Stimulated activated naive B cell treated with anti-CD40 and anti-IgM and Interleukin-4, amounts not matched to agents 10 μg/mL and 1 μg/mL and 100 μg/mL, for 72 hours (primary cell): ENCODE results near the gene COX10.
A peak's percentile ranks its signal among the peaks of the same experiment; 100 is the strongest.
"Not testable (repeated sequence)": the region's sequence is repeated elsewhere in the genome, so short reads cannot be mapped to it uniquely, and the experiment has no call there.

ENCODE experiments used
- ATAC-seq, 2 donors: fragments of 150-1000 bp; cut with Tn5 transposase; replicated peaks; 2 replicates each; pipeline ENCODE4 v1.10.0; 2021; ENCODE audit warnings: moderate library complexity in 1 of 2
- DNase-seq: peaks from one replicate; pipeline ENCODE4 v3.0.0; 2021
- H3K27ac Mint-ChIP-seq: one replicate; pipeline ENCODE4 v1.8.0; 2022; ENCODE audit warnings: mild to moderate bottlenecking, mixed read lengths
- H3K27me3 Mint-ChIP-seq, 2 donors: one replicate each; pipeline ENCODE4 v1.8.0; 2022; ENCODE audit warnings: mixed read lengths in 2 of 2
- H3K36me3 Mint-ChIP-seq, 2 donors: one replicate each; pipeline ENCODE4 v1.8.0; 2022; ENCODE audit warnings: mixed read lengths in 2 of 2, mild to moderate bottlenecking in 1 of 2
- H3K4me1 Mint-ChIP-seq, 2 donors: one replicate each; pipeline ENCODE4 v1.8.0; 2022; ENCODE audit warnings: mixed read lengths in 2 of 2, mild to moderate bottlenecking in 1 of 2
- H3K4me3 Mint-ChIP-seq, 2 donors: one replicate each; pipeline ENCODE4 v1.8.0; 2022; ENCODE audit warnings: mild to moderate bottlenecking in 2 of 2, mixed read lengths in 2 of 2, moderate library complexity in 1 of 2
- H3K9me3 Mint-ChIP-seq, 2 donors: one replicate each; pipeline ENCODE4 v1.8.0; 2022; ENCODE audit warnings: mixed read lengths in 2 of 2, mild to moderate bottlenecking in 1 of 2

The COX10 gene

GRCh38 chr17:14069251-14070021, at the start of gene COX10:
TSS of gene COX10 (plus strand) at chr17:14069504. CDS start at chr17:14069606, 102 bp downstream.
- peaks cover 2 to 3% of the 10 kb centered on the region in 2 donors for H3K9me3 Mint-ChIP-seq
- DNase-seq (peak; percentile 84), ATAC-seq (peak; percentile 100)
- H3K4me3 Mint-ChIP-seq, result peak within 1 kb of the TSS; percentile 95 to 97
- H3K4me1 Mint-ChIP-seq, result peaks cover 24 to 35% of the 10 kb centered on the region in 2 donors
- peak within 1 kb of the TSS; percentile 98 for H3K27ac Mint-ChIP-seq
- H3K27me3 Mint-ChIP-seq, result no peaks in the 10 kb centered on the region
- peaks cover 15 to 29% of the 10 kb centered on the region in 2 donors for H3K36me3 Mint-ChIP-seq

GRCh38 chr17:14021651-14022294, 47.5 kb upstream of the COX10 start:
- H3K36me3 Mint-ChIP-seq, ATAC-seq, H3K4me3 Mint-ChIP-seq, DNase-seq, H3K4me1 Mint-ChIP-seq, H3K27me3 Mint-ChIP-seq, H3K9me3 Mint-ChIP-seq, H3K27ac Mint-ChIP-seq: not testable (repeated sequence)

- not testable (repeated sequence) for H3K27ac Mint-ChIP-seq, H3K27me3 Mint-ChIP-seq, H3K4me3 Mint-ChIP-seq, DNase-seq, ATAC-seq, H3K9me3 Mint-ChIP-seq, H3K4me1 Mint-ChIP-seq
- peaks cover 20 to 36% of the 10 kb centered on the region in 2 donors for H3K36me3 Mint-ChIP-seq
Measured at GRCh38 chr17:14029755-14030154, 39.5 kb upstream of the COX10 start.

- Mint-ChIP-seq H3K4me1 (peaks cover 0 to 1% of the 10 kb centered on the region in 2 donors), H3K36me3 (peaks cover 31 to 44% of the 10 kb centered on the region in 2 donors), H3K4me3 (no peak overlapping the region), H3K27me3 (no peaks in the 10 kb centered on the region), H3K9me3 (peaks cover 3 to 7% of the 10 kb centered on the region in 2 donors), H3K27ac (no peak overlapping the region)
- DNase-seq (no peak), ATAC-seq (no peak)
Measured at GRCh38 chr17:14032234-14032633, 37.1 kb upstream of the COX10 start.

GRCh38 chr17:14033166-14033565, 36.1 kb upstream of the COX10 start:
- Mint-ChIP-seq H3K4me1 (peaks cover 0 to 1% of the 10 kb centered on the region in 2 donors), H3K27ac (no peak overlapping the region), H3K4me3 (no peak overlapping the region), H3K9me3 (peaks cover 3 to 7% of the 10 kb centered on the region in 2 donors), H3K27me3 (no peaks in the 10 kb centered on the region), H3K36me3 (peaks cover 31 to 47% of the 10 kb centered on the region in 2 donors)
- ATAC-seq, result no peak
- no peak for DNase-seq

GRCh38 chr17:14037453-14037852, 31.9 kb upstream of the COX10 start:
- Mint-ChIP-seq H3K4me3 (no peak overlapping the region), H3K27me3 (no peaks in the 10 kb centered on the region), H3K36me3 (peaks cover 16 to 47% of the 10 kb centered on the region in 2 donors), H3K4me1 (peaks cover 0 to 5% of the 10 kb centered on the region in 2 donors), H3K9me3 (peaks cover 3 to 7% of the 10 kb centered on the region in 2 donors), H3K27ac (no peak overlapping the region)
- no peak for DNase-seq
- ATAC-seq, result no peak

- H3K9me3 Mint-ChIP-seq, result peaks cover 3 to 7% of the 10 kb centered on the region in 2 donors
- no peak overlapping the region for H3K4me3 Mint-ChIP-seq
- H3K36me3 Mint-ChIP-seq, result peaks cover 16 to 46% of the 10 kb centered on the region in 2 donors
- no peak for DNase-seq
- no peak for ATAC-seq
- no peaks in the 10 kb centered on the region for H3K27me3 Mint-ChIP-seq
- H3K4me1 Mint-ChIP-seq, result peaks cover 0 to 5% of the 10 kb centered on the region in 2 donors
- no peak overlapping the region for H3K27ac Mint-ChIP-seq
Measured at GRCh38 chr17:14038206-14038605, 31.1 kb upstream of the COX10 start.

GRCh38 chr17:14042411-14042810, 26.9 kb upstream of the COX10 start:
- Mint-ChIP-seq H3K4me1 (peaks cover 0 to 5% of the 10 kb centered on the region in 2 donors), H3K27me3 (no peaks in the 10 kb centered on the region), H3K4me3 (no peak overlapping the region), H3K36me3 (peaks cover 0 to 27% of the 10 kb centered on the region in 2 donors), H3K27ac (no peak overlapping the region), H3K9me3 (no peaks in the 10 kb centered on the region)
- no peak for ATAC-seq
- DNase-seq, result no peak

- H3K27me3 Mint-ChIP-seq, result no peaks in the 10 kb centered on the region
- ATAC-seq (no peak), DNase-seq (no peak)
- H3K36me3 Mint-ChIP-seq, result peaks cover 0 to 29% of the 10 kb centered on the region in 2 donors
- H3K4me1 Mint-ChIP-seq, result peaks cover 4 to 5% of the 10 kb centered on the region in 2 donors
- H3K4me3 Mint-ChIP-seq, result no peak overlapping the region
- H3K27ac Mint-ChIP-seq, result no peak overlapping the region
- H3K9me3 Mint-ChIP-seq, result no peaks in the 10 kb centered on the region
Measured at GRCh38 chr17:14044702-14045101, 24.6 kb upstream of the COX10 start.

GRCh38 chr17:14046978-14047377, 22.3 kb upstream of the COX10 start:
- no peaks in the 10 kb centered on the region for H3K27me3 Mint-ChIP-seq
- no peak for DNase-seq
- H3K4me3 Mint-ChIP-seq, result no peak overlapping the region
- H3K36me3 Mint-ChIP-seq, result peaks cover 9 to 37% of the 10 kb centered on the region in 2 donors
- no peak overlapping the region for H3K27ac Mint-ChIP-seq
- no peak for ATAC-seq
- peaks cover 5 to 6% of the 10 kb centered on the region in 2 donors for H3K4me1 Mint-ChIP-seq
- no peaks in the 10 kb centered on the region for H3K9me3 Mint-ChIP-seq

- peaks cover 5 to 6% of the 10 kb centered on the region in 2 donors for H3K4me1 Mint-ChIP-seq
- H3K27ac Mint-ChIP-seq, result no peak overlapping the region
- no peak overlapping the region for H3K4me3 Mint-ChIP-seq
- no peak for DNase-seq
- H3K36me3 Mint-ChIP-seq, result peaks cover 10 to 32% of the 10 kb centered on the region in 2 donors
- no peaks in the 10 kb centered on the region for H3K9me3 Mint-ChIP-seq
- ATAC-seq, result no peak
- no peaks in the 10 kb centered on the region for H3K27me3 Mint-ChIP-seq
Measured at GRCh38 chr17:14047591-14047990, 21.7 kb upstream of the COX10 start.

- H3K4me3 Mint-ChIP-seq, result no peak overlapping the region
- H3K36me3 Mint-ChIP-seq, result peaks cover 10 to 34% of the 10 kb centered on the region in 2 donors
- no peaks in the 10 kb centered on the region for H3K27me3 Mint-ChIP-seq
- H3K4me1 Mint-ChIP-seq, result peaks cover 5 to 6% of the 10 kb centered on the region in 2 donors
- ATAC-seq (no peak), DNase-seq (no peak)
- no peaks in the 10 kb centered on the region for H3K9me3 Mint-ChIP-seq
- no peak overlapping the region for H3K27ac Mint-ChIP-seq
Measured at GRCh38 chr17:14048169-14048568, 21.1 kb upstream of the COX10 start.

- DNase-seq, result no peak
- no peak overlapping the region for H3K4me3 Mint-ChIP-seq
Measured at GRCh38 chr17:14050616-14051015, 18.7 kb upstream of the COX10 start.

GRCh38 chr17:14051692-14052091, 17.6 kb upstream of the COX10 start:
- Mint-ChIP-seq H3K27ac (no peak overlapping the region), H3K27me3 (no peaks in the 10 kb centered on the region), H3K36me3 (peaks cover 20 to 40% of the 10 kb centered on the region in 2 donors), H3K9me3 (no peaks in the 10 kb centered on the region), H3K4me1 (peaks cover 5 to 9% of the 10 kb centered on the region in 2 donors), H3K4me3 (no peak overlapping the region)
- ATAC-seq (no peak), DNase-seq (no peak)

More at GRCh38 chr17:14050616-14051015, 18.7 kb upstream of the COX10 start:
- Mint-ChIP-seq H3K27me3 (no peaks in the 10 kb centered on the region), H3K4me1 (peaks cover 5% of the 10 kb centered on the region in 2 donors), H3K36me3 (peaks cover 14 to 31% of the 10 kb centered on the region in 2 donors), H3K27ac (no peak overlapping the region), H3K9me3 (no peaks in the 10 kb centered on the region)
- ATAC-seq, result no peak
